Activated CD4-positive, alpha-beta T cell treated with anti-CD3 and anti-CD28 coated beads, Interleukin-2, Interleukin-6, amounts not matched to agents 100 ng/mL and 50 ng/mL, durations not matched to agents 16 hours and 8 hours (primary cell): ENCODE measurements around the gene MMP24OS.

Source experiments
- DNase-seq: peaks from one replicate; pipeline ENCODE4 v3.0.0-alpha.2; 2020

The MMP24OS gene

GRCh38 chr20:35290186-35290886, 12.4 kb upstream of the MMP24OS start:
- no peak for DNase-seq

GRCh38 chr20:35288325-35289060, 10.6 kb upstream of the MMP24OS start:
- DNase-seq, result no peak

DNA sequence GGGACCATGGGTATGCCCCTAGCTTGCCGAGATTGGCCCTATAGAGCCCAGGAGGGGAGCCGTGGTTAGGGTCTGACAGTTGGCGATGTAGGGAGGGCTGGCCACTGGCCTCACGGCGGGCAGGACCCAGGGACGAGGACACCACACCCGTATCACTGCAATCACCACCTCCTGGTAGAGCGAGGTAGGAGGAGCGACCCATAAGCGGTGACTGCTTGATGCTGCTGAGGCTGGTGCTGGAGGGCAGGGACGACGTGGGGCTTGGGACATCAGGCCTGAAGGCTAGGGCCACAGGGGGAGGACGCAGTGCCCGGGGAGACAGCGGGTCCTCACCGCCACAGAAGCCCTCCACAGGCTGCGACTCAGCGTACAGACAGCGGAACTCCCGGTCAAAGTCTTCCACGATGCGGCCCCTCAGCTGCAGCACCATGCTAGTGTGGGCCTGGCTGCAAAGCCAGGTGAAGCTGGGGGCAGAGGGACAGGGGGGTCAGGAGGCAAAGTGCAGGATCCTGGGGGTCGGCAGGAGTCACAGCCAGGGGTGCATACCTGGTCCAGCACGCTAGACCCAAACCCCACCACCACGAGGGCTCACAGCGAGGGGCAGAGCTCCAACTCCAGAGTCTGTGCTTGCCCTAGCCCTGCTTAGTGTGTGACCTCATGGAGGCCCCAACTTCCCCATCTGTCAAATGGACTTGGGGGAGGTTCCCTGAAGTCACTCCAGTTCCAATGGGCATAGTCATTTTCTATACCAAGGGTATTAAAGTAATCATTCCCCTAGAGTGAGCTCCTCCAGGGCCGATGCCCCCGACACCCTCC, 9.8 kb upstream of the MMP24OS start:
- DNase-seq, result no peak

DNA sequence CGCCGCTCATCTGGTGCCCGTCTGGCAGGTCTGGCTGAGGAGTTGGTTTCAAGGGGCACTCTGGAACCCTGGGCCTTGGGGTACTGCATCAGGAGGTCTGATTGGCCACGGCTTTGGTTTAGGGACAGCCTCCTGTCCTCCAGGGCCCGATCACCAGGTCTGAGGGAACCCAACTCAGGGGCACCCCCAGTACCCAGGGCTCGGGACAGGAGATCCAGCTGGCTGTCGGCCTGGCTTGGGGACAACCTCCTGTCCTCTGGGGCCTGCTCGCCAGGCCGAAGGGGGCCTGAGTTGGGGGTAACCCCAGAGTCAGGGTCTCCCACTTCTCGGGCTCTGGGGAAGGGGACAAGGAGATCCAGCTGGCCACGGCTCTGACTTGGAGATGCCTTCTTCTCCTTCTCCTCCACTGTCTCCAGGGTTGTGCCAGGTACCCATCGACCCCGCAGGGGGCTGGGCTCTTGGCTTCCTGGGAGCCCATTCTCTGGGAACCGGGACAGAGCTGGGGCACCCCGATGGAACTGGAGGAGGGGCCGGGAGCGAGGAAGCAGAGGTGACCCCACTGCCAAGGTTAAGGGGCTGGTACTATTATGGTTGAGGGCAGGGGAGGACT, 9.1 kb upstream of the MMP24OS start:
- no peak for DNase-seq

DNA sequence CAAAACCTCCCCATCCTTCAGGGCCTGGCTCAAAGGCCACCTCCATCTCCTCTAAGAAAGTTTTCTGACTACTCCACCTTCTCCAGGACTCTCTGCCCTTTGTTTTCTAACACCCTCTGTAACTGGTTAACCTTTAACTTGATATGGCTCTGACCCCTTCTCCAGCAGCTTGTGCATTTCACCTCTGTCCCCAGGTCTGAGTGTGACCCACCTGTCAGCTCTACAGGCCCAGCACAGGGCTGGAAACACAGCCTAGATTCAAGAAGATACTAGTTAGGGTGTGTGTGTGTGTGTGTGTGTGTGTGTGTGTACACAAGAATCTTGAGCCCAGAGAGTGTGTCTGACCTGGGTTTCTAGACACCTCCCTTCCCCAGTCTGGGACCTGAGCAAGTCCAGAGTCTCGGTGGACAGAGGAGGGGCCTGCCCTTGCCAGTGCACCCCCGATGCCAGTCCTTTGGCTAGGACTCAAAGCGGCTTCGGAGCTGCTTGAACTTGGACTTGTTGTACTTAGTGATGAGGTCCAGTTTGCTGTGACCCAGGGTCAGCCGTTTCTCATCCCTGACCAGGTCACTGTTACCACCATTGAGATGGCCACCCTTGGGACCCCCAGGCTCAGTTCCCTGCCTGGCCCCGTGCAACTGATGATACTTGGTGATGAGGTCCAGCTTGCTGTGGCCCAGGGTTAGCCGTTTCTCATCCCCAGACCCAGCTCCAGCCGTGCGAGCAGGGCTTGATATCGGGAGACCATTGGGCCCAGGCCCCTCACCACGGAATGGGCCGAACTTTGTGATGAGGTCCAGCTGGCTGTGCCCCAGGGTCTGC, 8.4 kb upstream of the MMP24OS start:
- no peak for DNase-seq

- DNase-seq, result no peak
Measured at GRCh38 chr20:35285806-35286076, 7.8 kb upstream of the MMP24OS start.

- DNase-seq, result no peak
Measured at GRCh38 chr20:35284992-35285805, 7.3 kb upstream of the MMP24OS start.

- peak; percentile 91 for DNase-seq
Measured at GRCh38 chr20:35284267-35284991, 6.5 kb upstream of the MMP24OS start, which contains the start of gene EIF6. Gene EIF6, minus strand, starts transcription at chr20:35284772. Its CDS starts 285 bp downstream, at chr20:35284487.

DNA sequence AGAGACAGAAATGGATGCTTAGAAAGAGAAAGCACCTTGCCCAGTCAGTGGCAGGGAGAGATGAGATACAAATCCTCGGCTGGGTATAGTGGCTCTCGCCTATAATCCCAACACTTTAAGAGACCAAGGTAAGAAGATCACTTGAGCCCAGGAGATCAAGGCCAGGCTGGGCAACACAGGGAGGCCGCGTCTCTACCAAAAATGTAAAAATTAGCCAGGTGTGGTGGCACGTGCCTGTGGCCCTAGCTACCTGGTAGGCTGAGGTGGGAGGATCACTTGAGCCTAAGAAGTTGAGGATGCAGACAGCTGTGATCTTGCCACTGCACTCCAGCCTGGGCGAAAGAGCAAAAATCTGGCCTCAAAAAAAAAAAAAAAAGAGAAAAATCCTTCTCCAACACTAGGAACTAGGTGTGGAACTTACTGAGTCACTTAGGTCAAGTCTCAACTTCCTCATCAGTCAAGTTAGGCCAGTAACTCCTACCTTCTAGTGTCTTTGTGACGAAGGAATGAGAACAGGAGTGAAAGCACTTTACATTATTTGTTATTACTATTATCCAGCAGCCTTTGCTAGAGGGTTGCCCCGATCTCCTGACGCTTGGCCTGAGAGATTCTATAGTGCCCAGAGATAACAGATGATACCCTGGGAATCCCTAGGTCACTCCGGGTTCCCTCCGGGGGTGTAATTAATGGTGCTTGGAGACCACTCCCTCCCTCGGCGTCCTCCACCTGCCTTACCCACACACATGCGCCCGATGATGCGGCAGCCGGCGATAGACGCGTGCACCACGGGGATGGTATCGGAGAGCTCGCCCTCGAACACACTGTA, 5.7 kb upstream of the MMP24OS start:
- no peak for DNase-seq

DNA sequence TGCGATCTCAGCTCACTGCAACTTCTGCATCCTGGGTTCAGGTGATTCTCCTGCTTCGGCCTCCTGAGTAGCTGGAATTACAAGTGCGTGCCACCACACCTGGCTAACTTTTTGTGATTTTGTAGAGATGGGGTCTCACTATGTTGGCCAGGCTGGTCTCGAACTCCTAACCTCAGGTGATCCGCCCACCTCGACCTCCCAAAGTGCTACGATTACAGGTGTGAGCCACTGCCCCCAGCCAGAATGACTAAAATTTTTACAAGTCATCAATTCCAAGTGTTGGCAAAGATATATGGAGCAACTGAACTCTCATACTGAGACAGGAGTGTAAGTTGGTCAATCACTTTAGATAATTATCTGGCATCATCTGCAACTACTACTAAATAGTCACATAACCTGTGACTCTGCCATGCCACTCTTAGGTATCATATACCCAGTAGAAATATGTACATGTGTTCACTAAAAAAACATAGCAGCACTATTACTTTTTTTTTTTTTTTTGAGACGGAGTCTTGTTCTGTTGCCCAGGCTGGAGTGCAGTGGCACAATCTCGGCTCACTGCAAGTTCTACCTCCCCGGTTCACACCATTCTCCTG, 3.7 kb upstream of the MMP24OS start:
- no peak for DNase-seq

DNA sequence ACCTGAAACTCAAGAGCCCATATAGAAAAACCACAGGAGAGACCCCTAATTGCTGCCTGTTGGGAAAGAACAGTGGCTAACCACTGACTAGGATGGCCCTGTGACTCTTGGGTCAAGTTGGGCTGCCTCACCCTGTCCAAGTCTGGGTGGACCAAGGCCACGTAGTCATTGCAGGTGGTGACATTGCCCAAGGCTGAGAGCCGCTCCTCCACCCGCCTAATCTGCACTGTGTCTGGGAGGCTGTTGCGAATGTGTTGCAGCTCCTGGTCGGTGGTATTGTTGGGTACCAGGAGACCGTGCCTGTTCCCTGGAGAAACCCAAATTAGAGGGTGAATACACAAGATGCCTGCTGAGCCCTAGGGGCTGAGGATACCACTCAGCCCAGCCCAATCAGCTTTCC, 2.6 kb upstream of the MMP24OS start:
- no peak for DNase-seq

DNA sequence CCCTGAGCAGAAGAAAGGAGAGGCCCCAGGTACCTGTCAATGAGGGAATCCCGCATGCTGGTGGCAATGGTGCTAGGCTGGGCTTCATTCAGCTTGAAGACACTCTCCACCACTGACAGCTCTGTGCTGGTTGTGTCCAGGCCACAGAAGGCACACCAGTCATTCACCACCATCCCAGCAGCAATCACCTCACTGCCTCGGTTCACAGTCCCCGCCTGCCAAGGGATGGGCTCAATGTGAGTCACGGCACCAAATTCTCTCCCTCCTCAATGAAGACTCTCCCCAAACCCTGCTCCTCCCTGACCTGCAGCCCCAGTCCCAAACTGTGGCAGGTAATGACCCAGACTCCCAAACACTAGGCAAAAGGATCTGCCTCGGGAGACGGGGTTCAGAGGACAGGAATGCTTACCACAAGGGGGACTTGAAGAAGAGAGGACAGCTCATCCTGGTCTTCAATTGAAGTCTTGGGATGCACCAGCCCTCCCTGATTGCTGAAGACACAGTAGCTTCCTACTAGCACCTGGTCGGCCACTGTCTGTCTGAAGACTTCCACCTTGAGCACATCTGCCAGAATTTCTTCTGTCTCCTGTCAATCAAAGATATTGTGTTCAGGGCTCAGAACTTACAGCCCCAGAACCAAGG, 1.7 kb upstream of the MMP24OS start:
- DNase-seq, result no peak

GRCh38 chr20:35279040-35279439, 1.1 kb upstream of the MMP24OS start:
- DNase-seq, result no peak

DNA sequence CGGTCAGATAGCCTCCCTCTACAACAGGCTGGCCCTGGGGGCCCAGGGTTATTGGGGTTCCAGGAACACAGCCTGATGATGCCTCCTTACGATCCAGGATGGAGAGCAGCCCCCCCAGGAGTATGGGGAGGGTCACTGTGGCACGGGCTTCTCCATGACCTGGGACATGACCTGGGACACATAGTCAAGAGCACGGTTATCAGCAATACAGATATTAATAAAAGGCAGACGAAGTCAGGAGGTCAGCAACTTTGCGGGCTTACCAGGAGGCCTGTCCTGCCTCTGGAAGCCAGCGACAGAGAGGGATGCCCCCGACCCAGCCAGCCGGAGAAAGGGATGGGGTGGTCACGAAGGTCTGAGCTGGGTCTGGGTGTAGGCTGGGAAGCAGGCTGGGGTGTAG, 795 bp downstream of the MMP24OS start:
- no peak for DNase-seq

DNA sequence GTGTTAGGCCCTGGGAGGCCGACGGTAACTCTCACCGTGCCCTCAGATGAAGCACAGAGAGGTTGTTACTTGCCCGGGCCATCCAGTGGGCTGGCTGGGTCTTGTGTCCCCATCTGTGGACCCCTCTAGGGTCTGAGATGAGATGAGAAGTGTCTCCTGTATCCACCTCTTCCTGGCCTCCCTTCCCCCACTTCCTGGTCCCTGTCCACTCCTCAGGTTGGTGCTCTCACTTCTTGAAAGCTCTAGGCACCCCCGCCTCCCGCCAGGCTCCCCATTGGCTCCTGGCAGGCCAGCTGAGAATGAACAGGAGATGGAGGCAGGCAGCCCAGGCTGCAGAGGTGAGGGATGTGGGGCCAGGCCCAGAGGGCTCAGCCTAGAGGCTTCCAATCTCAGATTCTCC, 1.5 kb downstream of the MMP24OS start:
- DNase-seq, result no peak

DNA sequence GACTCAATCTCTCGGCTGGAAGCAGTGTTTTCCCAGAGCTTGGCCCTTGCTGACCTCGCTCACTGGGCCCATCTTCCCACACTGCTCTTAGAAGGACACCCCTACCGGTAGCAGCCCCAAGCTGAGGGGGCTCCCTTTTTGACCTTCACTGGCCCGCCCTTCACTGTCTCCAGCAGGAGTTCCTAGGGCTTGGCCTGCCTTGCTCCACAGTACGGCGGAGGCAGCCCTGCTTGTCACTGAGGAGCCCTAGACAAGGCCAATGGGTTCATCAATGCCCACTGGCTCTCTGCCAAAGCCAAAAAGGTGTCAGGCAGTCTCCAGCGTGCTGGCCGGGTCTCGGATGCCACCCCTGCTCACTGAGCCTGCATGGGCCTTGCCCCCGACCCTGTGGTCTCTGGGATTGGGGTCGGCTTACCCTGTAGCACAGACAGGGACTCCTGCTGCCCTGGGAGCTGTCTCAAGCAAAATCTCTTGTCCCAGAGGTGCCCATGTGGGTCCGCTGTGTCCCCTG, 2.1 kb downstream of the MMP24OS start:
- DNase-seq, result no peak

DNA sequence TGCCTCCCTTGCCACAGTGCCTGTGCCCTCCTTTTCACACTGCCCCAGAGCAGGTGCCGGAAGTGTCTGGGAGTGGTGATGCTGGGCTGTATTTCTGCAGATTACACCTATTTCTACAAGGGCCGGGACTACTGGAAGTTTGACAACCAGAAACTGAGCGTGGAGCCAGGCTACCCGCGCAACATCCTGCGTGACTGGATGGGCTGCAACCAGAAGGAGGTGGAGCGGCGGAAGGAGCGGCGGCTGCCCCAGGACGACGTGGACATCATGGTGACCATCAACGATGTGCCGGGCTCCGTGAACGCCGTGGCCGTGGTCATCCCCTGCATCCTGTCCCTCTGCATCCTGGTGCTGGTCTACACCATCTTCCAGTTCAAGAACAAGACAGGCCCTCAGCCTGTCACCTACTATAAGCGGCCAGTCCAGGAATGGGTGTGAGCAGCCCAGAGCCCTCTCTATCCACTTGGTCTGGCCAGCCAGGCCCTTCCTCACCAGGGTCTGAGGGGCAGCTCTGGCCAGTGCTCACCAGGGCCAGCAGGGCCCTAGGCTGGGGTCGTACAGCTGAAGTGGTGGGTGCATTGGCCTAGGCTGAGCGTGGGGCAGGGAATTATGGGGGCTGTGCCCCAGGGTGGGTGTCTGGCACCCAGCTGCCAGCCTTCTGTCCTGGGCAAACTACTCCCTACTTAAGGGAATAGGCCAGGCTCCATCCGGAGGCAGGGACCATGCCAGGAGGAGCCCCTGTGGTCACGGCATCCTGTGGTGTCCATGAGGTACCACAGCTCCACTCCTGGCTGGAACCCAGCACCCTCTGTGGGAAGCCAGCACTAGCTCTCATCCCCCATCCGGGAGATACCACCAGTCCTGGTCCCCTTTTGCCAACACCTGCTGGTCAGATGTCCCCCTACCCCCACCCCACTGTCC, 3.5 kb downstream of the MMP24OS start:
- no peak for DNase-seq
